ENCODE data around the gene SLC34A2. TPM values are rescaled to one million over a fixed set of nuclear protein-coding genes. Genes with fewer than 3 reads are reported as not detected.

SLC34A2 gene
- total RNA-seq, 1 experiment from 2014 or later: 0.77 TPM

DNA sequence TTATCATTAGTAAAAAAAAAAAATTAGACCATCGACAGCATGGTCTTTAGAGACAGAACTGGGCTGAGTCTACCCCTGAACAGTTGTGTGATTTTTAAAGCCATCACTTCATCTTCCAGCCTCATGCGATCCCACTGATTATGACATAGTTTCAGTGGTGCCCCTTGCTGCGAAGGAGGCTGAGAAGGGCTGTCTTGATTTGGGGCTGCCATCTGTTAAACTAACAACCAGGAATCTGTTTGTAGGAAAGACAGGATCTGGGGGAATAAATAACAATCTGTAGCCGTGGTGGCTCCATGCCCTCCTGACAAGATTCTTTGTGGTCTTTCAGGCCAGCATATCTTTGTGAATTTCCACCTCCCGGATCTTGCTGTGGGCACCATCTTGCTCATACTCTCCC is 17.1 kb downstream of the SLC34A2 start:
- intact Hi-C loops (cut with micrococcal nuclease; ENCODE audit: unreplicated experiment): no loop called here
- Histone ChIP-seq H3K4me1 (ENCODE audit: control insufficient read depth, insufficient read depth, low read length) (no peaks in the 10 kb centered on the region), H3K4me3 (ENCODE audit: low read depth in 2 of 2, low read length in 2 of 2) (no peak overlapping the region), H3K36me3 (ENCODE audit: control insufficient read depth, insufficient read depth, low read length) (no peaks in the 10 kb centered on the region), H3K9me3 (ENCODE audit: control insufficient read depth, insufficient read depth, low read depth, low read length) (no peaks in the 10 kb centered on the region), H3K27ac (ENCODE audit: low read length) (no peak overlapping the region), H3K27me3 (ENCODE audit: control insufficient read depth, insufficient read depth, low read length) (no peaks in the 10 kb centered on the region)
- in situ Hi-C loops (cut with HindIII; ENCODE audit: low pct_unique_long_range_greater_than_20kb, low sequenced_read_pairs): no loop called here
- DNase-seq (ENCODE audit: low read depth, low spot score) (no peak), ATAC-seq (no peak)
- no TSS peak for BruUV-seq (replicated peaks)
- ChIA-PET CTCF (no interaction called here), POLR2A (no interaction called here)
- TF ChIP-seq, protein P1, sequence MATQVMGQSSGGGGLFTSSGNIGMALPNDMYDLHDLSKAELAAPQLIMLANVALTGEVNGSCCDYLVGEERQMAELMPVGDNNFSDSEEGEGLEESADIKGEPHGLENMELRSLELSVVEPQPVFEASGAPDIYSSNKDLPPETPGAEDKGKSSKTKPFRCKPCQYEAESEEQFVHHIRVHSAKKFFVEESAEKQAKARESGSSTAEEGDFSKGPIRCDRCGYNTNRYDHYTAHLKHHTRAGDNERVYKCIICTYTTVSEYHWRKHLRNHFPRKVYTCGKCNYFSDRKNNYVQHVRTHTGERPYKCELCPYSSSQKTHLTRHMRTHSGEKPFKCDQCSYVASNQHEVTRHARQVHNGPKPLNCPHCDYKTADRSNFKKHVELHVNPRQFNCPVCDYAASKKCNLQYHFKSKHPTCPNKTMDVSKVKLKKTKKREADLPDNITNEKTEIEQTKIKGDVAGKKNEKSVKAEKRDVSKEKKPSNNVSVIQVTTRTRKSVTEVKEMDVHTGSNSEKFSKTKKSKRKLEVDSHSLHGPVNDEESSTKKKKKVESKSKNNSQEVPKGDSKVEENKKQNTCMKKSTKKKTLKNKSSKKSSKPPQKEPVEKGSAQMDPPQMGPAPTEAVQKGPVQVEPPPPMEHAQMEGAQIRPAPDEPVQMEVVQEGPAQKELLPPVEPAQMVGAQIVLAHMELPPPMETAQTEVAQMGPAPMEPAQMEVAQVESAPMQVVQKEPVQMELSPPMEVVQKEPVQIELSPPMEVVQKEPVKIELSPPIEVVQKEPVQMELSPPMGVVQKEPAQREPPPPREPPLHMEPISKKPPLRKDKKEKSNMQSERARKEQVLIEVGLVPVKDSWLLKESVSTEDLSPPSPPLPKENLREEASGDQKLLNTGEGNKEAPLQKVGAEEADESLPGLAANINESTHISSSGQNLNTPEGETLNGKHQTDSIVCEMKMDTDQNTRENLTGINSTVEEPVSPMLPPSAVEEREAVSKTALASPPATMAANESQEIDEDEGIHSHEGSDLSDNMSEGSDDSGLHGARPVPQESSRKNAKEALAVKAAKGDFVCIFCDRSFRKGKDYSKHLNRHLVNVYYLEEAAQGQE (IDR thresholded peaks at IDR 0.05; ENCODE audit: insufficient read depth in 1 of 2, low read depth in 2 of 2, low read length in 1 of 2): no peak
- TF ChIP-seq POLR2AphosphoS5 (IDR thresholded peaks at IDR 0.05; ENCODE audit: low read depth, low read length) (no peak), SIN3A (IDR thresholded peaks at IDR 0.05; ENCODE audit: borderline replicate concordance, insufficient read depth, low read depth, low read length) (no peak), CTCF (IDR thresholded peaks at IDR 0.05) (no peak), TCF7L2 (IDR thresholded peaks at IDR 0.05; ENCODE audit: low read depth, low read length) (no peak)

DNA sequence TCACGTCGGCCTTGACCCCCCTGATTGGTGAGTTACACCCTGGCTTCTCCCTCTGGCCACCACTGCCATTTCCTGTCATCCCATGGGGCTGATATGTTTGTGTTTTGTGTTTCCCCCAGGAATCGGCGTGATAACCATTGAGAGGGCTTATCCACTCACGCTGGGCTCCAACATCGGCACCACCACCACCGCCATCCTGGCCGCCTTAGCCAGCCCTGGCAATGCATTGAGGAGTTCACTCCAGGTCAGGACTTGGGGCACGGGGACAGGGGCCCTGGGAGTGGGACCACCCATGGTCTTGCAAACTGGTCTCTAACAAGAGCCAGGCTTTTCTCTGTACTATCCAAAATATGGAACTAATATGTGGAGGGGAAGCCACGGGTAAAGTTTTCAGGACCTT is 18.7 kb downstream of the SLC34A2 start:
- Histone ChIP-seq H3K27ac (ENCODE audit: low read length) (no peak overlapping the region), H3K36me3 (ENCODE audit: control insufficient read depth, insufficient read depth, low read length) (no peaks in the 10 kb centered on the region), H3K27me3 (ENCODE audit: control insufficient read depth, insufficient read depth, low read length) (no peaks in the 10 kb centered on the region), H3K4me3 (ENCODE audit: low read depth in 2 of 2, low read length in 2 of 2) (no peak overlapping the region), H3K4me1 (ENCODE audit: control insufficient read depth, insufficient read depth, low read length) (no peaks in the 10 kb centered on the region), H3K9me3 (ENCODE audit: control insufficient read depth, insufficient read depth, low read depth, low read length) (no peaks in the 10 kb centered on the region)
- TF ChIP-seq TCF7L2 (IDR thresholded peaks at IDR 0.05; ENCODE audit: low read depth, low read length): no peak
- TF ChIP-seq POLR2AphosphoS5 (IDR thresholded peaks at IDR 0.05; ENCODE audit: low read depth, low read length): no peak
- no peak for TF ChIP-seq SIN3A (IDR thresholded peaks at IDR 0.05; ENCODE audit: borderline replicate concordance, insufficient read depth, low read depth, low read length)
- TF ChIP-seq CTCF (IDR thresholded peaks at IDR 0.05): no peak
- TF ChIP-seq, protein P1 (IDR thresholded peaks at IDR 0.05; ENCODE audit: insufficient read depth in 1 of 2, low read depth in 2 of 2, low read length in 1 of 2): no peak
- intact Hi-C loops (cut with micrococcal nuclease; ENCODE audit: unreplicated experiment): no loop called here
- in situ Hi-C loops (cut with HindIII; ENCODE audit: low pct_unique_long_range_greater_than_20kb, low sequenced_read_pairs): no loop called here
- POLR2A ChIA-PET: no interaction called here
- CTCF ChIA-PET: no interaction called here
- no peak for ATAC-seq
- DNase-seq (ENCODE audit: low read depth, low spot score): no peak
- no TSS peak for BruUV-seq (replicated peaks)

All from Panc1 (cell line).